Fibroblast of pulmonary artery (primary cell): ENCODE measurements around the gene IGSF22.

ENCODE experiments used
- DNase-seq: peaks from one replicate; pipeline ENCODE4 v3.0.0-alpha.2; 2010; ENCODE audit warnings: low read depth
- H3K4me3 ChIP-seq: replicated peaks from 2 replicates; pipeline ENCODE4 v1.5.1; 2011; ENCODE audit warnings: low read depth, mild to moderate bottlenecking, control low read depth, low read length, moderate library complexity
- CTCF ChIP-seq: IDR thresholded peaks from 2 replicates; pipeline ENCODE4 v1.5.1; 2011; ENCODE audit warnings: mild to moderate bottlenecking, control low read depth, low read length, inconsistent platforms; ENCODE audit errors: missing control alignments

The IGSF22 gene

GRCh38 chr11:18720091-18720807, 5.7 kb downstream of the IGSF22 start:
- H3K4me3 ChIP-seq, result peak overlapping the region; percentile 62
- no peak for DNase-seq
- TF ChIP-seq CTCF, result no peak

GRCh38 chr11:18715476-18715875, 10.5 kb downstream of the IGSF22 start:
- no peak overlapping the region for H3K4me3 ChIP-seq
- no peak for DNase-seq
- TF ChIP-seq CTCF, result no peak

GRCh38 chr11:18714443-18714780, 11.6 kb downstream of the IGSF22 start:
- TF ChIP-seq CTCF, result no peak
- no peak for DNase-seq
- H3K4me3 ChIP-seq, result no peak overlapping the region

GRCh38 chr11:18713646-18714442, 12.1 kb downstream of the IGSF22 start:
- no peak overlapping the region for H3K4me3 ChIP-seq
- no peak for TF ChIP-seq CTCF
- DNase-seq, result no peak

- no peak overlapping the region for H3K4me3 ChIP-seq
- TF ChIP-seq CTCF, result no peak
- DNase-seq, result no peak
Measured at GRCh38 chr11:18710545-18710944, 15.4 kb downstream of the IGSF22 start.

- DNase-seq, result no peak
- no peak for TF ChIP-seq CTCF
- H3K4me3 ChIP-seq, result no peak overlapping the region
Measured at GRCh38 chr11:18709414-18709813, 16.6 kb downstream of the IGSF22 start.

GRCh38 chr11:18707811-18708340, 18.1 kb downstream of the IGSF22 start:
- no peak for TF ChIP-seq CTCF
- no peak overlapping the region for H3K4me3 ChIP-seq
- DNase-seq, result no peak
